ENCODE results near the gene SPDYE17.
"Not testable (repeated sequence)": the region's sequence is repeated elsewhere in the genome, so short reads cannot be mapped to it uniquely, and the experiment has no call there.

DNA sequence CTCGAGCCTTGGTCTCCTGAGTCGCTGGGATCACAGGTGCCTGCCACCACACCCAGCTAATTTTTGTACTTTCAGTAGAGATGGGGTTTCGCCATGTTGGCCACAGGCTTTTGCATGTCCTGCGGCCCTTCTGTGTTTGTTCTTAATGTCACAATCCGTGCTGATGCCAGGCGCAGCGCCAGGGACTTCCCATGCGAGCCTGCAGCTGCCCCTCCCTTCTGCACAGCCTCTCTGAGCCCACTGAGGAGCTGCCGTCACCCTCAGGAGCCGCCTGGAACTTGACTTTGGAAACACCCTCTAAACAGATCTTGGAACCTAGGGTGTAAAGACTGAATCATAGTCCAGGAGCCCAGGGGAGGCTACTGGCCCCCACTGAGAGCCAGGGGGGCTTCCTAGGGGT lies 24.2 kb downstream of the SPDYE17 start:
- TF ChIP-seq POU2F2, POLR2AphosphoS5, POLR2A, TAF1, SPI1 (IDR thresholded peaks at IDR 0.05; ENCODE audit: low read depth, low read length): not testable (repeated sequence)

All from GM12891 (cell line).